K562 (cell line): ENCODE measurements around the gene MARCO. TPM values are rescaled to one million over a fixed set of nuclear protein-coding genes. Genes with fewer than 3 reads are reported as not detected.

Experiments
- ATAC-seq: fragments of 200-7000 bp; cut with Tn5 transposase; 3 replicates; pipeline ENCODE4 v1.9.1; 2020; ENCODE audit warnings: moderate library complexity
- BruUV-seq: library from RNA; stranded (reverse); fragments of 400-500 nt; replicated peaks from 2 replicates; lab custom pipeline; 2021; lab: Mats Ljungman, UMichigan
- CTCF ChIA-PET: fragments of 300-600 bp; formaldehyde crosslinking; extraction: SDS; loops from one replicate; lab custom pipeline; 2021; ENCODE audit warnings: low intra/inter-chr PET ratio; lab: Yijun Ruan, JAX
- POLR2A ChIA-PET: fragments of 300-600, 350-650 bp; sonication (Branson Sonifier 250); formaldehyde crosslinking; extraction: SDS; loops from one replicate; lab custom pipeline; 2021; ENCODE audit warnings: antibody characterized with exemption, inconsistent platforms; lab: Yijun Ruan, JAX
- DNase-seq, 4 experiments: peaks; one replicate each; pipeline versions ENCODE4 v3.0.0 to v3.0.0-alpha.2; 2011 to 2018; ENCODE audit warnings: low spot score in 3 of 4, mixed read lengths in 3 of 4; ENCODE audit errors: extremely low read depth in 1 of 4
- FAIRE-seq: peaks from 2 replicates; lab custom pipeline; 2011; peaks lifted over from hg19 to GRCh38; lab: Jason Lieb, UNC
- H2AFZ ChIP-seq: 2 replicates; pipeline ENCODE4 v1.6.0; 2011; ENCODE audit warnings: low read depth, low read length, control low read depth, inconsistent platforms
- H3K27ac ChIP-seq: fragments of 200-600 bp; 3 replicates; pipeline ENCODE4 v1.8.0; 2011; ENCODE audit warnings: low read depth, mild to moderate bottlenecking, control low read depth, inconsistent platforms, low read length, moderate library complexity, mixed read lengths; ENCODE audit errors: extremely low read depth
- H3K27me3 ChIP-seq, 2 experiments: fragments of 300-600 bp in 1 of 2; 2 replicates in 1 of 2; 3 replicates in 1 of 2; pipeline versions ENCODE4 v1.6.0 to v1.8.0; 2011; ENCODE audit warnings: inconsistent platforms in 2 of 2, low read length in 2 of 2, mild to moderate bottlenecking in 1 of 2, mixed read lengths in 1 of 2, moderate library complexity in 1 of 2; ENCODE audit not compliant: control insufficient read depth in 2 of 2, insufficient read depth in 2 of 2
- H3K36me3 ChIP-seq: fragments of 300-600 bp; 3 replicates; pipeline ENCODE4 v1.8.0; 2011; ENCODE audit warnings: mild to moderate bottlenecking, low read length, inconsistent platforms; ENCODE audit not compliant: control insufficient read depth, insufficient read depth
- H3K4me1 ChIP-seq, 2 experiments: fragments of 200-600 bp in 1 of 2; replicated peaks in 1 of 2; 2 replicates in 1 of 2; 3 replicates in 1 of 2; pipeline versions ENCODE4 v1.5.1 to v1.8.0; 2011; ENCODE audit warnings: inconsistent platforms in 2 of 2, low read length in 2 of 2, mild to moderate bottlenecking in 1 of 2, mixed read lengths in 1 of 2, moderate library complexity in 1 of 2; ENCODE audit not compliant: control insufficient read depth in 2 of 2, insufficient read depth in 2 of 2
- H3K4me2 ChIP-seq: 2 replicates; pipeline ENCODE4 v1.6.1; 2011; ENCODE audit warnings: low read length, control low read depth, inconsistent platforms, mixed read lengths; ENCODE audit not compliant: insufficient read depth
- H3K4me3 ChIP-seq: fragments of 200-600 bp; sonication (generic), shearing (Covaris generic); 2 replicates; pipeline ENCODE4 v1.5.1; 2016; ENCODE audit warnings: control low read depth, inconsistent platforms
- H3K79me2 ChIP-seq: fragments of 200-600 bp; 3 replicates; pipeline ENCODE4 v1.8.0; 2011; ENCODE audit warnings: low read length, inconsistent platforms; ENCODE audit not compliant: control insufficient read depth, insufficient read depth
- H3K9ac ChIP-seq, 2 experiments: 2 replicates each; pipeline versions ENCODE4 v1.6.0 to v1.6.1; 2011; ENCODE audit warnings: low read depth in 2 of 2, low read length in 2 of 2, control low read depth in 1 of 2, inconsistent platforms in 1 of 2, mild to moderate bottlenecking in 1 of 2, mixed read lengths in 1 of 2; ENCODE audit not compliant: insufficient read depth in 1 of 2
- H3K9me1 ChIP-seq: one replicate; pipeline ENCODE4 v1.6.0; 2011; ENCODE audit warnings: inconsistent platforms, mild to moderate bottlenecking, low read length, moderate library complexity; ENCODE audit not compliant: control insufficient read depth, insufficient read depth
- H3K9me3 ChIP-seq: replicated peaks from 2 replicates; pipeline ENCODE4 v1.5.1; 2011; ENCODE audit warnings: low read depth, low read length, inconsistent platforms; ENCODE audit not compliant: control insufficient read depth, insufficient read depth
- H4K20me1 ChIP-seq: replicated peaks from 2 replicates; pipeline ENCODE4 v1.6.1; 2011; ENCODE audit warnings: low read length, inconsistent platforms, mixed read lengths; ENCODE audit not compliant: control insufficient read depth, insufficient read depth
- ADNP ChIP-seq: fragments of 200-800 bp; sonication (Bioruptor generic); IDR thresholded peaks from 2 replicates; pipeline ENCODE4 v1.6.1; 2016; ENCODE audit warnings: missing genetic modification characterization, missing compliant biosample characterization
- CREB1 ChIP-seq, 2 experiments: sonication (generic) in 1 of 2; formaldehyde crosslinking in 1 of 2; IDR thresholded peaks; 2 replicates each; pipeline versions ENCODE4 v1.6.1 to v1.8.0; 2012 to 2022; ENCODE audit warnings: inconsistent platforms in 1 of 2, mild to moderate bottlenecking in 1 of 2, missing genetic modification reagents in 1 of 2, moderate library complexity in 1 of 2
- CXXC5 ChIP-seq: fragments of 250-450 bp; sonication (Bioruptor Pico); IDR thresholded peaks from 2 replicates; pipeline ENCODE4 v1.8.0; 2022; ENCODE audit warnings: inconsistent platforms, mild to moderate bottlenecking, moderate library complexity
- GATA2 ChIP-seq: sonication (generic); formaldehyde crosslinking; IDR thresholded peaks from 2 replicates; pipeline ENCODE4 v1.4.0; 2020; ENCODE audit warnings: mild to moderate bottlenecking, missing genetic modification reagents
- NCOR1 ChIP-seq: fragments of 450-650 bp; IDR thresholded peaks from 2 replicates; pipeline ENCODE4 v1.6.1; 2016; ENCODE audit warnings: mild to moderate bottlenecking, moderate library complexity
- NFXL1 ChIP-seq: fragments of 450-650 bp; formaldehyde crosslinking; IDR thresholded peaks from 2 replicates; pipeline ENCODE4 v1.4.0; 2021; ENCODE audit warnings: mild to moderate bottlenecking
- RFX7 ChIP-seq: fragments of 250-450 bp; sonication (Bioruptor Pico); IDR thresholded peaks from 2 replicates; pipeline ENCODE4 v1.5.1; 2021; ENCODE audit warnings: mild to moderate bottlenecking
- SIX5 ChIP-seq, 2 experiments: IDR thresholded peaks; 2 replicates each; pipeline ENCODE4 v1.6.1; 2011; ENCODE audit warnings: low read length in 2 of 2, borderline replicate concordance in 1 of 2, low read depth in 1 of 2, mild to moderate bottlenecking in 1 of 2, moderate library complexity in 1 of 2; ENCODE audit not compliant: insufficient read depth in 1 of 2
- SMAD4 ChIP-seq: fragments of 250-450 bp; sonication (Bioruptor Pico); conservative IDR thresholded peaks from 2 replicates; pipeline ENCODE4 v1.8.0; 2021; ENCODE audit warnings: inconsistent platforms, mild to moderate bottlenecking, moderate library complexity
- TBP ChIP-seq: optimal IDR thresholded peaks from 2 replicates; pipeline ENCODE3; 2011; ENCODE audit warnings: low read depth, low read length, improper control_type of control experiment
- THRAP3 ChIP-seq: fragments of 450-650 bp; IDR thresholded peaks from 2 replicates; pipeline ENCODE4 v1.6.1; 2016; ENCODE audit warnings: mild to moderate bottlenecking, inconsistent platforms, borderline replicate concordance
- ZBED1 ChIP-seq: IDR thresholded peaks from 2 replicates; pipeline ENCODE4 v1.6.1; 2014
- whole genome bisulfite sequencing: fragments of 100-300 bp; shearing (Covaris generic); methylation state at CpG from one replicate; pipeline ENCODE4 v1.1.6; 2016; ENCODE audit warnings: low coverage, mixed read lengths; ENCODE audit not compliant: insufficient coverage; ENCODE audit errors: missing lambda C conversion rate; 5-methylcytosine and 5-hydroxymethylcytosine counted together
- in situ Hi-C: fragments of 300-500 bp; cut with MboI; formaldehyde crosslinking; loops from 4 replicates; pipeline ENCODE4 v1.15.0; 2018; ENCODE audit warnings: inconsistent platforms, mixed read lengths
- intact Hi-C: fragments of 100-400 bp; cut with micrococcal nuclease; formaldehyde crosslinking; loops from 2 replicates; pipeline ENCODE4 v1.14.2; 2022
- polyA plus RNA-seq, 8 experiments: library from polyadenylated mRNA; depleted of rRNA in 4 of 8; stranded (reverse) in 5 of 8; unstranded in 3 of 8; fragments of >200 nt; fragmentation: Nextera tagmentation in 2 of 8; fragmentation: Illumina TruSeq in 1 of 8; extraction: Ambion mirVana in 2 of 8; extraction: Trizol in 1 of 8; gene quantifications; 2 replicates each; pipeline versions ENCODE4 v1.2.1 to v1.2.3, GENCODE V29; 2011 to 2014; ENCODE audit warnings: inconsistent platforms in 1 of 8, missing spikeins in 1 of 8
- total RNA-seq, 7 experiments: library from RNA; depleted of rRNA in 6 of 7; stranded (reverse); fragments of >200 nt in 6 of 7; fragmentation: Illumina TruSeq in 2 of 7; extraction: Trizol in 2 of 7; gene quantifications; 2 replicates each; pipeline versions ENCODE4 v1.2.1 to v1.2.3, GENCODE V29; 2011 to 2021; ENCODE audit warnings: low replicate concordance in 1 of 7
- TF ChIP-seq, protein P1 (sequence below): fragments of 250-450 bp; sonication (Bioruptor Pico); IDR thresholded peaks from 2 replicates; pipeline ENCODE4 v1.4.0; 2020; ENCODE audit warnings: borderline replicate concordance

Gene MARCO
- total and polyA plus RNA-seq, 9 of the 15 experiments (the other 6 are each of a cell fraction or from before 2014, with no cell fraction given) = 0.31 TPM; not detected in 8

DNA sequence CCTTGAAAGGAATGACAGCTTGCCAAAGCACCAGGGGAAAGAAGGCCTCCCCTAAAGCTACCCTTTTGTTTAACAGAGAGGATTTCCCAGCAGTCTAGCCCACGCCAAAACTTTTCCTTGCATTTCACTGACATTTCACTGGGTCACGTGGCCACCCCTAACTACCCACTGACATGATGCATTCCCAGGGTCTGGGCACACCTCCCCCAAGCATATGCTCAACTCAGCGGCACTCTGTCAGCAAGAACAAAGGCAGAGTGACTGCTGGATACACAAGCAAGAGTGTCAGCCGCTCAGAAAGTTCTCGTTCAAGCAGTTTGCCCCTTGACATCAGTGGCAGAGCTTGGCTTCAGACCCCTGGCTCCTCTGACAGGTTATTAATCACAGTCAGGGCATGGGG is 34.2 kb upstream of the MARCO start:
- ChIA-PET POLR2A (no interaction called here), CTCF (no interaction called here)
- Histone ChIP-seq H3K9ac (no peak overlapping the region), H3K36me3 (no peaks in the 10 kb centered on the region), H2AFZ (no peak overlapping the region), H3K27ac (no peak overlapping the region), H3K4me3 (no peak overlapping the region), H3K27me3 (peaks cover 4 to 5% of the 10 kb centered on the region in 2 experiments; a peak in 1 of 5 replicates), H3K79me2 (no peaks in the 10 kb centered on the region), H3K9me1 (no peaks in the 10 kb centered on the region), H3K4me2 (no peak overlapping the region), H3K9me3 (no peaks in the 10 kb centered on the region), H4K20me1 (no peaks in the 10 kb centered on the region), H3K4me1 (no peaks in the 10 kb centered on the region)
- TF ChIP-seq GATA2 (CRISPR knock-in tag) (no peak), ZBED1 (no peak), SIX5 (IDR thresholded peaks at IDR 0.05; ENCODE audit: borderline replicate concordance in 1 of 2, insufficient read depth in 1 of 2, low read depth in 1 of 2, low read length in 2 of 2) (no peak), TBP (no peak), NCOR1 (no peak), NFXL1 (CRISPR knock-in tag) (no peak), SMAD4 (no peak), THRAP3 (no peak), RFX7 (no peak), ADNP (tag) (no peak), CREB1 (IDR thresholded peaks at IDR 0.05) (no peak), CREB1 (CRISPR knock-in tag; IDR thresholded peaks at IDR 0.05) (no peak), CXXC5 (CRISPR knock-in tag) (no peak)
- TF ChIP-seq, protein P1, sequence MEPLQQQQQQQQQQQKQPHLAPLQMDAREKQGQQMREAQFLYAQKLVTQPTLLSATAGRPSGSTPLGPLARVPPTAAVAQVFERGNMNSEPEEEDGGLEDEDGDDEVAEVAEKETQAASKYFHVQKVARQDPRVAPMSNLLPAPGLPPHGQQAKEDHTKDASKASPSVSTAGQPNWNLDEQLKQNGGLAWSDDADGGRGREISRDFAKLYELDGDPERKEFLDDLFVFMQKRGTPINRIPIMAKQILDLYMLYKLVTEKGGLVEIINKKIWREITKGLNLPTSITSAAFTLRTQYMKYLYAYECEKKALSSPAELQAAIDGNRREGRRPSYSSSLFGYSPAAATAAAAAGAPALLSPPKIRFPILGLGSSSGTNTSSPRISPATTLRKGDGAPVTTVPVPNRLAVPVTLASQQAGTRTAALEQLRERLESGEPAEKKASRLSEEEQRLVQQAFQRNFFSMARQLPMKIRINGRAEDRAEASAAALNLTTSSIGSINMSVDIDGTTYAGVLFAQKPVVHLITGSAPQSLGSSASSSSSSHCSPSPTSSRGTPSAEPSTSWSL = no peak
- WGBS = 0% methylated on average over 5 of the region's 5 CpGs
- ATAC-seq (no peak), DNase-seq (no peak), FAIRE-seq (no peak)
- in situ Hi-C loops = no loop called here
- no TSS peak for BruUV-seq
- intact Hi-C loops = no loop called here
